NCI-H128 (cell line): ENCODE measurements around the gene MAP4K2.

Source experiments
- DNase-seq: peaks from one replicate; lab custom pipeline; 2025; ENCODE audit not compliant: unreplicated experiment; lab: John Stamatoyannopoulos, UW

MAP4K2 gene

GRCh38 chr11:64792482-64792881 is 10.5 kb downstream of the MAP4K2 start:
- DNase-seq = no peak

GRCh38 chr11:64791781-64792291 is 11.2 kb downstream of the MAP4K2 start:
- DNase-seq = no peak

GRCh38 chr11:64790205-64791095 is 12.6 kb downstream of the MAP4K2 start:
- no peak for DNase-seq

- no peak for DNase-seq
Observed at GRCh38 chr11:64789331-64790204, 13.4 kb downstream of the MAP4K2 start.

GRCh38 chr11:64788321-64789215 is 14.4 kb downstream of the MAP4K2 start:
- no peak for DNase-seq

GRCh38 chr11:64787526-64788320 is 15.3 kb downstream of the MAP4K2 start:
- peak; percentile 10 for DNase-seq

- no peak for DNase-seq
Observed at GRCh38 chr11:64786308-64786707, 16.7 kb downstream of the MAP4K2 start.

GRCh38 chr11:64784813-64785581 is 18.0 kb downstream of the MAP4K2 start:
- DNase-seq = no peak

- DNase-seq = peak; percentile 100
Observed at GRCh38 chr11:64778473-64779298, 24.3 kb downstream of the MAP4K2 start, which contains the start of gene SF1. Gene SF1 (minus strand): TSS chr11:64778542. CDS start chr11:64778392, 150 bp downstream.

- no peak for DNase-seq
Observed at GRCh38 chr11:64778223-64778472, 24.9 kb downstream of the MAP4K2 start.

GRCh38 chr11:64777449-64778222 is 25.4 kb downstream of the MAP4K2 start:
- DNase-seq = peak; percentile 60

GRCh38 chr11:64776875-64777274 is 26.1 kb downstream of the MAP4K2 start:
- DNase-seq = no peak

- DNase-seq = no peak
Observed at GRCh38 chr11:64776425-64776824, 26.6 kb downstream of the MAP4K2 start.

GRCh38 chr11:64774144-64774543 is 28.9 kb downstream of the MAP4K2 start:
- no peak for DNase-seq

- no peak for DNase-seq
Observed at GRCh38 chr11:64772303-64773018, 30.6 kb downstream of the MAP4K2 start.

- DNase-seq = no peak
Observed at GRCh38 chr11:64771861-64772260, 31.2 kb downstream of the MAP4K2 start.

GRCh38 chr11:64770120-64770519 is 32.9 kb downstream of the MAP4K2 start:
- DNase-seq = no peak
